HUES64 (cell line): ENCODE data around the gene PARD6A.

Source experiments
- H3K27ac ChIP-seq: 2 replicates; pipeline ENCODE4 v1.7.0; 2013; ENCODE audit warnings: low read depth, low read length, inconsistent platforms
- H3K27me3 ChIP-seq: 2 replicates; pipeline ENCODE4 v1.6.1; 2013; ENCODE audit warnings: mild to moderate bottlenecking, low read length; ENCODE audit not compliant: insufficient read depth
- H3K36me3 ChIP-seq: 2 replicates; pipeline ENCODE4 v1.6.1; 2013; ENCODE audit warnings: mild to moderate bottlenecking, low read length; ENCODE audit not compliant: insufficient read depth
- H3K4me1 ChIP-seq: 2 replicates; pipeline ENCODE4 v1.6.1; 2013; ENCODE audit warnings: mild to moderate bottlenecking, low read length, moderate library complexity; ENCODE audit not compliant: insufficient read depth
- H3K4me3 ChIP-seq: 2 replicates; pipeline ENCODE4 v1.5.1; 2013; ENCODE audit warnings: mild to moderate bottlenecking, low read length, moderate library complexity
- H3K9ac ChIP-seq: 2 replicates; pipeline ENCODE4 v1.6.1; 2013; ENCODE audit warnings: mild to moderate bottlenecking, low read depth, low read length
- H3K9me3 ChIP-seq: 2 replicates; pipeline ENCODE4 v1.6.1; 2013; ENCODE audit warnings: low read depth, low read length; ENCODE audit not compliant: insufficient read depth
- WGBS: fragments of 150-250, 120-280 bp; methylation state at CpG from one replicate; pipeline ENCODE4 v1.1.7; 2013; ENCODE audit warnings: missing lambda C conversion rate; 5-methylcytosine and 5-hydroxymethylcytosine counted together

The PARD6A gene

DNA sequence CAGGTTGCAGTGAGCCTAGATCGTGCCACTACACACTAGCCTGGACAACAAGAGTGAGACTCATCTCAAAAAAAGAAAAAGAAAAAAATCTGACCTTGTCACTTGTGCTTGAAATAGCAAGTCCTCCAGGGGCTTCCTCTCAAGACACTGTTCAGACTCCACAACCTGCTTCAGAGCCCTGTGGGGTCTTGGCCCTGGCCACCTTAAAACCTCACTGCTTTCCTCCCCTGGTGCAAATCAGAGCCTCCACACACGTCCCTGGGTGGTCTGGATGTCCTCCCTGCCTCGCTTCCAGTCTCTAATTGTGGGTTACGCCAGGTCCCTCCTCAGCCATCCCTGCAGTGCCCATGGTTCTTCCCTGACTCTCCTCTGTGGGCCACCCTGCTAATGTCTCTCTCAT is 5.4 kb upstream of the PARD6A start:
- WGBS, result 88% methylated on average over 4 of the region's 4 CpGs
- peaks cover 26% of the 10 kb centered on the region for H3K36me3 ChIP-seq
- H3K9me3 ChIP-seq, result no peaks in the 10 kb centered on the region
- H3K27me3 ChIP-seq, result peaks cover 24% of the 10 kb centered on the region
- no peaks in the 10 kb centered on the region for H3K4me1 ChIP-seq
- no peak overlapping the region for H3K9ac ChIP-seq
- no peak overlapping the region for H3K4me3 ChIP-seq
- no peak overlapping the region for H3K27ac ChIP-seq

DNA sequence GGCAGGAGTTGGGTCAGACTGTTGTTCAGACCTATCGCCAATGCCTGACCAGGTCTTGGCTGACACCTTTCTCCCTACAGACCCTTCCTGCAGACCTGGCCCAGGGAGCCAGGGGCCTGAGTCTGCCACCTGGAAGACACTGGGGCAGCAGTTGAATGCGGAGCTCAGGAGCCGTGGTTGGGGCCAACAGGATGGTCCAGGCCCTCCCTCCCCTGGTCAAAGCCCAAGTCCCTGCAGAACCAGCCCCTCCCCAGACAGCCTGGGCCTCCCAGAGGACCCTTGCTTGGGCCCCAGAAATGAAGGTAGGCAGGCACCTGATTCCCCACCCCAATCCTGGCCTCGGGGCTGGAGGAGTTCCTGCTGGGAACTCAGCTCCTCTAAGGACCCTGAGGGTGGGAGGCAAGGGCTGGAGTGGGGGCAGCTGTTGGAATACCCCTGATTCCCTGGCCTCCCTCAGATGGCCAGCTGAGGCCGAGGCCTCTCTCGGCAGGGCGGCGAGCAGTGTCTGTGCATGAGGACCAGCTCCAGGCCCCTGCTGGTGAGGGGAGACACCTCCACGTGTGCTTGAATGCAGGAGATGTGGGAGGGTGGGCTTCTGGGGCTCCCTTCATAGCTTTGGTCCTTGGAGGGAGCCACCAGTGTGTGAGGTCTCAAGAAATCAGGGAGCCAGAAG is 4.3 kb upstream of the PARD6A start:
- Histone ChIP-seq H3K4me1 (no peaks in the 10 kb centered on the region), H3K36me3 (peaks cover 24% of the 10 kb centered on the region), H3K4me3 (no peak overlapping the region), H3K9me3 (no peaks in the 10 kb centered on the region), H3K27me3 (peaks cover 20% of the 10 kb centered on the region), H3K9ac (no peak overlapping the region), H3K27ac (no peak overlapping the region)
- WGBS, result 92% methylated on average over 9 of the region's 9 CpGs

DNA sequence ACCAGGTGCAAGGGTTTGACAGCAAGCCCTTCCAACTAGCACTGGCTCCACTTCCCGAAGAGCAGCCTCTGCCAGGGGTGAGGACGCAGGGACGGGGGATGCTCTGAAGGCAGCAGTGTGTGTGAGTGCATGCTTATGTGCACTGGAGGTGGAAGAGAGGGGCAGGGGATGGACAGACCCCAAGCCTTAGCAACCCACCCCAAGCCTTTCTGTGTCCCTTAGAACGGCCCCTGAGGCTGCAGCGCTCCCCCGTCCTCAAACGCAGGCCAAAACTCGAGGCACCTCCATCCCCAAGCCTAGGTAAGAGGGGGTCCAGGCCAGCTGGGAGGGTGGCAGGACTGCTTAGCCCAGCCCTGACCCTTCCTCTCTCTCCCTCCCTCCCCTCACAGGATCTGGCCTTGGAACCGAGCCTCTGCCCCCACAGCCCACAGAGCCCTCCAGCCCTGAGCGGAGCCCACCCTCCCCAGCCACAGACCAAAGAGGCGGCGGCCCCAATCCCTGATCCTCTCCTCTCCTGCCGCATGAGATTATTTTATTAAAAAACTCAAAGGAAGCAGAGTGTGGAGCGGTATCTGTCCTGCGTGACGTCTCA is 3.6 kb upstream of the PARD6A start:
- 92% methylated on average over 16 of the region's 16 CpGs for WGBS
- Histone ChIP-seq H3K4me3 (no peak overlapping the region), H3K9me3 (no peaks in the 10 kb centered on the region), H3K36me3 (peaks cover 21% of the 10 kb centered on the region), H3K27me3 (peaks cover 20% of the 10 kb centered on the region), H3K9ac (no peak overlapping the region), H3K27ac (no peak overlapping the region), H3K4me1 (no peaks in the 10 kb centered on the region)

DNA sequence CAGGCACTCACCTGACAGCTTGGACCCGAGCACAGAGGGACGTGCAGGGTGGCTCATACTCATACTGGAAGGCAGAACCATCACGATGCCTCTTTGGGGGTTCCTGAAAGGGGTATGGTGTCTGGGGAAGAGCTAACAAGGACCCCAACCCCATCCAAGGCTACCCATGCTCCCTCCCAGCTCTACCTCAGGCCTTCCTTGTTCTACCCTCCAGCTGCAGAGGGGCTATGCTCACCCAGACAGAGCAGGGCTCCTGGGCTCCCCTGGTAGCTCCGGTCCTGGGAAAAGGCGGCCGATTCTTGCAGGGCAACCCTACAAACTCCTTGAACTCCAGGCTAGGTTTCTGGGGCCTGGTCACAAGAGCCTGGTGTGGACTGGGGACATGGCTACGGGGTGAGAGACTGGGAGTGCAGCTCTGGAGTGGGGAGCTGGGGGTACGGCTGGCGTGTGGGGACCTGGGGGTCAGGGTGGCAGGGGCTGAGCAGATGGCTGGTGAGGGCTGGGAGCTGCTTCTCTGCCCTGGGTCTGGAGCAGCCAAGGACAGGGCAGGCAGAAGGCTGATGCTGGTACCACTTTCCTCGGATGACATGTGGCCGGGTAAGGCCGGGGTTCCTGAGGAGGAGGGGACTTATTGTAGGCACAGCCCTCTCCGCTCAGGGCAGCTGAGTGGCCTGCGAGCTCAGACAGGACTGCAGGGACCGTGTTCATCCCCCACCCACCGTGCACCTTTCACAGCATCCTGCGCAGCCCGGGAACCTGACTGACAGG is 2.8 kb upstream of the PARD6A start:
- H3K4me3 ChIP-seq, result no peak overlapping the region
- H3K9ac ChIP-seq, result no peak overlapping the region
- 95% methylated on average over 17 of the region's 18 CpGs for WGBS
- H3K27me3 ChIP-seq, result peaks cover 16% of the 10 kb centered on the region
- no peak overlapping the region for H3K27ac ChIP-seq
- H3K4me1 ChIP-seq, result no peaks in the 10 kb centered on the region
- H3K9me3 ChIP-seq, result no peaks in the 10 kb centered on the region
- H3K36me3 ChIP-seq, result peaks cover 21% of the 10 kb centered on the region

DNA sequence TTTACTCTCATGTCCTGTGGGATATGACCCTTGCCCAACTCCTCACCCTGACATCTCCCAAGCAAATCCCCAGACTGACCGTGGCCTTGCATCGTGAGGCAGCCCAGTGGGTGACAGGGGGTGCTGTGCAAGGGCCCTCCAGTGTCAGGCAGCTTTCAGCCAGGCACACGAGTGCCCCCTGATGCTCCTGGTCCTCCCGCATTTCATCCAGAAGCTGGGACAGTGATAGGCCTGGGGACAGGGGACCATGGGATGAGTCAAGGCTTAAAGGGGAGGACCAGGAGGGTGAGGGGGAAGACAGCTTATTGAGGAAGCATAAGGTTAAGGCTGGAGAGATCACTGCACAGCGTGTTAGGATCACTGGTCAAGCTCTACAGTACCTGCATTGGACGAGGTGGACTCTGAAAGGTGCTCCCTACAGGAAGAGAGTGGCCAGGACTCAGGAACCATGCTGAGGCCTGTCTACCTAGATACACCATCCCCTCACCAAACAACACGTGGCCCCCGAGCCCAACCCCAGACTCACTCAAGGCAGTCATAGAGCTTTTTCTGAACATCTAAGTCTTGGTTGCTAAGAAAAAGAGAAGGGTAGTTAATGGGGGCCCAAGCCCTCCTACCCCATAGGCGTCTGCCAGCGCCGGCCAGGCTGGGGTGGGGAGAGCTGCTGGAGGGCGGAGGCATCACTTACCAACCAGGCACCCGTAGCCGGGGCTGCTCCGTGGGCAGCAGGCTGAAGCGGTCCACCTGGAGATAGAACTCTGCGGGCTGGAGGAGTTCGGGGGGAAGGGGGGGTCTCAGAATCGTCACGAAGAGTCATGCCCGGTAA is 1.7 kb upstream of the PARD6A start:
- H3K9me3 ChIP-seq, result no peaks in the 10 kb centered on the region
- peak overlapping the region; percentile 65 for H3K9ac ChIP-seq
- WGBS, result 41% methylated on average over 21 of the region's 21 CpGs
- peaks cover 7% of the 10 kb centered on the region; the same call in 1 of the 2 replicates for H3K27me3 ChIP-seq
- peak overlapping the region; percentile 86 for H3K4me3 ChIP-seq
- H3K4me1 ChIP-seq, result no peaks in the 10 kb centered on the region
- no peak overlapping the region for H3K27ac ChIP-seq
- peaks cover 21% of the 10 kb centered on the region for H3K36me3 ChIP-seq

DNA sequence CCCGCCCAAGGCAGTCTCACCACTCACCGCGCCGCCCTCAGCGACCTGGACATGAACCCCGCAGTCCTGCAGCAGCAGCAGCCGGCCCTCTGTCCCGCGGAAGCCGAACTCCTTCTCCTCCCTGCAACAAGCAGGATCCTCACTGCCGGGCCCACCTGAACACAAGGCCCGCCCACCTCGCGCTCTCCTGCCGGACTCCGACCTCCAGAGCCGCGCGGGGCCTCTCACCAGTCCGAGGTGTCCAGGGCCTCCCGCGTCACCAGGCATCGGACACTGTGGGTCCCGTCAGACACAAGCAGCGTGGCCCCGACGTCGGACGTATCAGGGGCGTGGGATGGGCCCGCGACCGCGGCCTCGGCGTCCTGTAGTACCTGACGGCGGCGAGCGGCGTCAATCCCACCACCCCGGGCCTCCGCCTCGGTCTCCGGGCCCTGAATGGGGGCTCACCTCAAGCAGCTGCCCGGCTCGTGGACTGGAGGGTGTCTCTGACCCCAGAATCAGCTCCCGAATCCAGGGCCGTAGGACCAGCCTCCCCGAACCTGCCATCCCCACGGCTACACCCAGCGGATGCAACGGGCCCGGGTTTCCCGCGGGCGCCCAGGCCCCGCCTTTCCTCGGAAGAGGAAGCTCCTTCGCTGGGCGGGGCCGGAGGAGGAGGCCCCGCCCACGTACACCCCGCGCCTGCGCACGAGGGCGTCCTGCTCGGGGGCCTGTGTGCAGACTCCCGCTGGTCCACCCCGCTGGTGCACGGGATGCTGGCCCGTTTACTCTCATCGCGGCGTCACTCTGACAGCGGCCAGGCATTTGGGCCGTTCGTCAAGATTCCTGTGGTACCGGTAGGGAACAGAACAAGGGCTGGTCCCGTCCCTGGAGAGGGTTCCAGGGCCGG is 841 bp upstream of the PARD6A start, which contains the start of gene ACD:
Gene ACD, minus strand, starts transcription at position 586 of the 889 bp plus-strand sequence. Its CDS starts 40 bp downstream, at position 546.
- under 1% methylated on average over 83 of the region's 83 CpGs for WGBS
- Histone ChIP-seq H3K27me3 (0 out of 2 replicates have a peak, but pooled peaks cover 2% of the 10 kb centered on the region), H3K27ac (peak within 1 kb of the TSS; percentile 90; the same call in 1 of the 2 replicates), H3K4me1 (no peaks in the 10 kb centered on the region), H3K4me3 (peak within 1 kb of the TSS; percentile 86), H3K9me3 (no peaks in the 10 kb centered on the region), H3K9ac (peak within 1 kb of the TSS; percentile 65), H3K36me3 (peaks cover 21% of the 10 kb centered on the region)

DNA sequence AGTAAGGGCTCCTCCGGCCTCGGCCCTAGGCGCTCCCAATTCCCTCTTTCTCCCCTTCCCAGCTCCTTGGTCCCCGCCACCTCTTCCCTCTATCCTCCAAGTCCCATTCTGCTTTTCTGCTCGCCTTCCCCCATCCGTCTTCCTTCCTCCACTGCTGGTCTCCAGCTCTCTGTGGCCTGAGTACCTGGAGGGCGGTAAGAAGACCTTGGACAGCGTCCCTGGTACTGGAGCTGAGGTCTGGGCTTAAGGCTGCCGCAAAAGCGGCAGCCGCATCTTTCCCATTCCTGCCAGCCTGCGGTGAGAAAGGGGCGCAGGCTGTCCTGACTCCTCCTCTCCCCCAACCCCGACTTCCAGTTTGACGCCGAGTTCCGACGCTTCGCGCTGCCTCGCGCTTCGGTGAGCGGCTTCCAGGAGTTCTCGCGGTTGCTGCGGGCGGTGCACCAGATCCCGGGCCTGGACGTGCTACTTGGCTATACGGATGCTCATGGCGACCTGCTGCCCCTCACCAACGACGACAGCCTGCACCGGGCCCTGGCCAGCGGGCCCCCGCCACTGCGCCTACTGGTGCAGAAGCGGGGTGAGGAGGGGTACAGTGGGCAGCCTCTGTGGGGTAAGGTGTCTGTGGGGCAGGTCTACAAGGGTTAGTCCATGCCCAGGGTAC is 471 bp downstream of the PARD6A start:
- H3K27ac ChIP-seq, result no peak overlapping the region; the same call in 1 of the 2 replicates
- WGBS, result 10% methylated on average over 39 of the region's 39 CpGs
- peaks cover 15% of the 10 kb centered on the region for H3K36me3 ChIP-seq
- H3K27me3 ChIP-seq, result 0 out of 2 replicates have a peak, but pooled peaks cover 2% of the 10 kb centered on the region
- no peaks in the 10 kb centered on the region for H3K9me3 ChIP-seq
- peak overlapping the region; percentile 86 for H3K4me3 ChIP-seq
- peak overlapping the region; percentile 22; the same call in 1 of the 2 replicates for H3K9ac ChIP-seq
- H3K4me1 ChIP-seq, result peaks cover 4% of the 10 kb centered on the region; the same call in 1 of the 2 replicates

DNA sequence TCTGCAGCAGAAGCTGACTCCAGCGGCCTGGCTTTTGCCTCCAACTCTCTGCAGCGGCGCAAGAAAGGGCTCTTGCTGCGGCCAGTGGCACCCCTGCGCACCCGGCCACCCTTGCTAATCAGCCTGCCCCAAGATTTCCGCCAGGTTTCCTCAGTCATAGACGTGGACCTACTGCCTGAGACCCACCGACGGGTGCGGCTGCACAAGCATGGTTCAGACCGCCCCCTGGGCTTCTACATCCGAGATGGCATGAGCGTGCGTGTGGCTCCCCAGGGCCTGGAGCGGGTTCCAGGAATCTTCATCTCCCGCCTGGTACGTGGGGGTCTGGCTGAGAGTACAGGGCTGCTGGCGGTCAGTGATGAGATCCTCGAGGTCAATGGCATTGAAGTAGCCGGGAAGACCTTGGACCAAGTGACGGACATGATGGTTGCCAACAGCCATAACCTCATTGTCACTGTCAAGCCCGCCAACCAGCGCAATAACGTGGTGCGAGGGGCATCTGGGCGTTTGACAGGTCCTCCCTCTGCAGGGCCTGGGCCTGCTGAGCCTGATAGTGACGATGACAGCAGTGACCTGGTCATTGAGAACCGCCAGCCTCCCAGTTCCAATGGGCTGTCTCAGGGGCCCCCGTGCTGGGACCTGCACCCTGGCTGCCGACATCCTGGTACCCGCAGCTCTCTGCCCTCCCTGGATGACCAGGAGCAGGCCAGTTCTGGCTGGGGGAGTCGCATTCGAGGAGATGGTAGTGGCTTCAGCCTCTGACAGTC is 1.3 kb downstream of the PARD6A start:
- peaks cover 4% of the 10 kb centered on the region; the same call in 1 of the 2 replicates for H3K4me1 ChIP-seq
- 93% methylated on average over 34 of the region's 34 CpGs for WGBS
- peaks cover 5% of the 10 kb centered on the region; the same call in 1 of the 2 replicates for H3K27me3 ChIP-seq
- peak overlapping the region; percentile 22; the same call in 1 of the 2 replicates for H3K9ac ChIP-seq
- no peaks in the 10 kb centered on the region for H3K9me3 ChIP-seq
- peaks cover 8% of the 10 kb centered on the region for H3K36me3 ChIP-seq
- H3K27ac ChIP-seq, result no peak overlapping the region
- H3K4me3 ChIP-seq, result peak overlapping the region; percentile 86; the same call in 1 of the 2 replicates

DNA sequence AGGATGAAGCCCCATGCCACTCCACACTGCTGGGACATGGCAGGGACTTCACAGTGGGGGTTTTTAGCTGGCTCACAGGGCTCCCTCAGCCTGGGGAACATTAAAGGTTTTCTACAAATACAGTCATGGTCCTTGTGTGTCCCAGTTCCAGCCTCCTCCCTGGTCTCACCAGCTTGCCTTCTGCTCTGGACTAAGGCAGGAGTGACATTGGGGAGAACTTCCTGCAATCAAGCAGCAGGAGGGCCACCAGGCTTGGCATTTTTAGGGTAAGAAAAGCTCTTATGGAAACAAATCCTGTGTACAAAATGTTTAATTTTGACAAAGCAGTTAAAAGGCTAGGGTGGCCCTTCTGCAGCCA is 1.9 kb downstream of the PARD6A start:
- Histone ChIP-seq H3K4me3 (no peak overlapping the region), H3K36me3 (peaks cover 5% of the 10 kb centered on the region), H3K27me3 (peaks cover 8% of the 10 kb centered on the region; the same call in 1 of the 2 replicates), H3K9ac (no peak overlapping the region), H3K27ac (no peak overlapping the region), H3K4me1 (peaks cover 4% of the 10 kb centered on the region; the same call in 1 of the 2 replicates), H3K9me3 (no peaks in the 10 kb centered on the region)
